ENCODE measurements around the gene DNAH6. TPM values are rescaled to one million over a fixed set of nuclear protein-coding genes. Genes with fewer than 3 reads are reported as not detected.

DNAH6 gene
- total RNA-seq, 1 experiment from 2014 or later, result 0.39 TPM

DNA sequence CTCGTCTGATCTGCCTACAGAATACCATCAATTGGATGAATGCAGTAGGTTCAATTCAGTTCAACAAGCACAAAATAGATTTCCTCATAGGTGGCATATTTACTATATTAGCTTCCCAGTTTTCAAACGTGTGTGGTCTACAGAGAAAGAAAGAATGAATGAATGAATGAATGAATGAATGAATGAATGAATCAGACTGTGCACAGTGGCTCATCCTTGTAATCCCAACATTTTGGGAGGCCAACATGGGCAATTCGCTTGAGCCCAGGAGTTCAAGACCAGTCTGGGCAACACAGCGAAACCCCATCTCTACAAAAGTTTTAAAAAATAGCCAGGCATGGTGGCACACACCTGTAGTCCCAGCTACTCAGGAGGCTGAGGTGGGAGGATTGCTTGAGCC lies 269.7 kb downstream of the DNAH6 start:
- ATAC-seq, result no peak
- TF ChIP-seq SMAD3 (CRISPR knock-in tag; IDR thresholded peaks at IDR 0.05; ENCODE audit: borderline replicate concordance) (no peak), E2F4 (CRISPR knock-in tag; IDR thresholded peaks at IDR 0.05; ENCODE audit: borderline replicate concordance, low read depth) (no peak), ZNF416 (CRISPR knock-in tag; IDR thresholded peaks at IDR 0.05) (no peak), ZSCAN18 (CRISPR knock-in tag; IDR thresholded peaks at IDR 0.05) (no peak), PREB (CRISPR knock-in tag; IDR thresholded peaks at IDR 0.05; ENCODE audit: borderline replicate concordance) (no peak), IRF2 (CRISPR knock-in tag; IDR thresholded peaks at IDR 0.05; ENCODE audit: borderline replicate concordance, low read depth) (no peak), MYBL2 (CRISPR knock-in tag; IDR thresholded peaks at IDR 0.05) (no peak), CREB1 (CRISPR knock-in tag; IDR thresholded peaks at IDR 0.05) (no peak), NR1H2 (CRISPR knock-in tag; IDR thresholded peaks at IDR 0.05) (no peak), TCF7 (CRISPR knock-in tag; IDR thresholded peaks at IDR 0.05; ENCODE audit: low read depth) (no peak), ZNF671 (CRISPR knock-in tag; IDR thresholded peaks at IDR 0.05) (no peak), OVOL2 (CRISPR knock-in tag; IDR thresholded peaks at IDR 0.05; ENCODE audit: borderline replicate concordance) (no peak), E2F5 (CRISPR knock-in tag; IDR thresholded peaks at IDR 0.05) (no peak)
- TF ChIP-seq, protein P1, sequence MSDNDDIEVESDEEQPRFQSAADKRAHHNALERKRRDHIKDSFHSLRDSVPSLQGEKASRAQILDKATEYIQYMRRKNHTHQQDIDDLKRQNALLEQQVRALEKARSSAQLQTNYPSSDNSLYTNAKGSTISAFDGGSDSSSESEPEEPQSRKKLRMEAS (CRISPR knock-in tag; IDR thresholded peaks at IDR 0.05), result no peak
- TF ChIP-seq, protein P2, sequence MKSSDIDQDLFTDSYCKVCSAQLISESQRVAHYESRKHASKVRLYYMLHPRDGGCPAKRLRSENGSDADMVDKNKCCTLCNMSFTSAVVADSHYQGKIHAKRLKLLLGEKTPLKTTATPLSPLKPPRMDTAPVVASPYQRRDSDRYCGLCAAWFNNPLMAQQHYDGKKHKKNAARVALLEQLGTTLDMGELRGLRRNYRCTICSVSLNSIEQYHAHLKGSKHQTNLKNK (CRISPR knock-in tag; IDR thresholded peaks at IDR 0.05), result no peak
- Mint-ChIP-seq H3K27ac (no peak overlapping the region), H3K27me3 (ENCODE audit: low read depth) (no peaks in the 10 kb centered on the region), H3K36me3 (no peaks in the 10 kb centered on the region), H3K4me3 (no peak overlapping the region), H3K9me3 (no peaks in the 10 kb centered on the region), H3K4me1 (peaks cover 29% of the 10 kb centered on the region)
- CTCF ChIA-PET, result interaction anchor here (0.7 to 1.1 kb wide), 2 partner anchors 11 to 28 kb away, joined by 5 to 11 read pairs; no protein-coding TSS in a partner anchor
- DNase-seq (ENCODE audit: low spot score), result no peak
- POLR2A ChIA-PET, result no interaction called here

GRCh38 chr2:84786601-84787000 lies 270.3 kb downstream of the DNAH6 start:
- ChIA-PET POLR2A (no interaction called here), CTCF (interaction anchor here (1.1 kb wide), 2 partner anchors 10 to 46 kb away, joined by 5 read pairs; no protein-coding TSS in a partner anchor)
- no peaks in the 10 kb centered on the region for H3K27me3 Mint-ChIP-seq (ENCODE audit: low read depth)
- no peaks in the 10 kb centered on the region for H3K9me3 Mint-ChIP-seq
- ATAC-seq (no peak), DNase-seq (ENCODE audit: low spot score) (no peak)
- no peaks in the 10 kb centered on the region for H3K36me3 Mint-ChIP-seq
- no peak overlapping the region for H3K27ac Mint-ChIP-seq
- H3K4me3 Mint-ChIP-seq, result no peak overlapping the region
- peaks cover 29% of the 10 kb centered on the region for H3K4me1 Mint-ChIP-seq
- TF ChIP-seq, protein P1 (CRISPR knock-in tag; IDR thresholded peaks at IDR 0.05), result no peak
- TF ChIP-seq SMAD4 (CRISPR knock-in tag; IDR thresholded peaks at IDR 0.05), result no peak
- no peak for TF ChIP-seq TEAD4 (CRISPR knock-in tag; IDR thresholded peaks at IDR 0.05)
- TF ChIP-seq CREB1 (CRISPR knock-in tag; IDR thresholded peaks at IDR 0.05), result no peak
- no peak for TF ChIP-seq SOX15 (CRISPR knock-in tag; IDR thresholded peaks at IDR 0.05)
- TF ChIP-seq MXD4 (CRISPR knock-in tag; IDR thresholded peaks at IDR 0.05; ENCODE audit: borderline replicate concordance), result no peak
- TF ChIP-seq, protein P3, sequence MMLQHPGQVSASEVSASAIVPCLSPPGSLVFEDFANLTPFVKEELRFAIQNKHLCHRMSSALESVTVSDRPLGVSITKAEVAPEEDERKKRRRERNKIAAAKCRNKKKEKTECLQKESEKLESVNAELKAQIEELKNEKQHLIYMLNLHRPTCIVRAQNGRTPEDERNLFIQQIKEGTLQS (CRISPR knock-in tag; conservative IDR thresholded peaks at IDR 0.05), result no peak
- TF ChIP-seq, protein P4, sequence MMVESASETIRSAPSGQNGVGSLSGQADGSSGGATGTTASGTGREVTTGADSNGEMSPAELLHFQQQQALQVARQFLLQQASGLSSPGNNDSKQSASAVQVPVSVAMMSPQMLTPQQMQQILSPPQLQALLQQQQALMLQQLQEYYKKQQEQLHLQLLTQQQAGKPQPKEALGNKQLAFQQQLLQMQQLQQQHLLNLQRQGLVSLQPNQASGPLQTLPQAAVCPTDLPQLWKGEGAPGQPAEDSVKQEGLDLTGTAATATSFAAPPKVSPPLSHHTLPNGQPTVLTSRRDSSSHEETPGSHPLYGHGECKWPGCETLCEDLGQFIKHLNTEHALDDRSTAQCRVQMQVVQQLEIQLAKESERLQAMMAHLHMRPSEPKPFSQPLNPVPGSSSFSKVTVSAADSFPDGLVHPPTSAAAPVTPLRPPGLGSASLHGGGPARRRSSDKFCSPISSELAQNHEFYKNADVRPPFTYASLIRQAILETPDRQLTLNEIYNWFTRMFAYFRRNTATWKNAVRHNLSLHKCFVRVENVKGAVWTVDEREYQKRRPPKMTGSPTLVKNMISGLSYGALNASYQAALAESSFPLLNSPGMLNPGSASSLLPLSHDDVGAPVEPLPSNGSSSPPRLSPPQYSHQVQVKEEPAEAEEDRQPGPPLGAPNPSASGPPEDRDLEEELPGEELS (CRISPR knock-in tag; IDR thresholded peaks at IDR 0.05), result no peak
- no peak for TF ChIP-seq ELF4 (CRISPR knock-in tag; IDR thresholded peaks at IDR 0.05; ENCODE audit: low read depth)
- no peak for TF ChIP-seq TEAD1 (CRISPR knock-in tag; IDR thresholded peaks at IDR 0.05)
- TF ChIP-seq ZSCAN18 (CRISPR knock-in tag; IDR thresholded peaks at IDR 0.05), result no peak
- TF ChIP-seq NR1H2 (CRISPR knock-in tag; IDR thresholded peaks at IDR 0.05), result no peak
- no peak for TF ChIP-seq ZNF232 (CRISPR knock-in tag; IDR thresholded peaks at IDR 0.05)
- no peak for TF ChIP-seq GRHL2 (CRISPR knock-in tag; IDR thresholded peaks at IDR 0.05; ENCODE audit: insufficient replicate concordance, severe bottlenecking)

All from WTC11 (cell line).